Measurements from ENCODE around the gene PAX5. TPM values are rescaled to one million over a fixed set of nuclear protein-coding genes. Genes with fewer than 3 reads are reported as not detected.

The PAX5 gene
- total and polyA plus RNA-seq, 4 donors: 0.08 to 2.3 (median 0.40) TPM

DNA sequence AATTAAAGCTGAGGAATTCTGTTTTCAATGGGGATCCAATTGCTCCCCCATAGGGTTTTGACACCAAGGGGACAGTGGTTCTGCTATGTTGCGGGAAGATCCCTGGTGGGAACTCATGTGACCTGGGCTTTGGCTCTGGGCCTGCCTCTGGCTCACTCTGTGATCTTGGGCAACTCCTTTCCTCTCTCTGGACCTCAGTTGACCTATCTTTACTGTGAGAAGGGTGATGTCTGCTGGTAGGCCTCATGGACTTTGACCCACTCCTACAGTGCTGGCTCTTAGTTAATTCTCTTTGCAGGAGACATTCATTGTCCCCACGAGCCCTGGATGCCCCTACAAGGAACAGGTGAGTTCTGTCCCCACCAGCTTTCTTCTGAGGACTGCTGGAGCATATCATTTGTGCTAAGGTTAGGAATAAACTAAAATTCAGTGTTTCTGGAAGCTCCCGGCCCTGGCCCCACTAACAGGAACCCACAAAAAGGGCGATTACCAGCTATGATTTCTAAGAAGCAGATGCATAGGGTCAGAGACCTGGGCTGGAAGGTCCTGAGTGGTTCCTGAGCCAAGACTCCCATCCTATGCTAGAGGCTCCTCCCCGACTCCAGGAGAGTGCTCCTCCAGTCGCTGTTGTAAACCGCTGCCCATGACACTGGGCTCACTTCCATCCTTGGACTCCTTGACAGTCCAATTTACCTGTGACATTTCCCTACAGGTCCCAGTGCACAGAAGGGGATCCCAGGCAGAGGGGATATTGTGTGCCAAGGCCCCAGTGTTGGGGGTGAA is 218.3 kb downstream of the PAX5 start:
- 85 to 90% methylated on average over 7 of the region's 7 CpGs for WGBS, 2 donors
- H3K27me3 ChIP-seq (ENCODE audit: control insufficient read depth in 3 of 3, insufficient read depth in 3 of 3, low read length in 2 of 3): peaks cover 0 to 32% (median 12%) of the 10 kb centered on the region in 3 donors
- ATAC-seq (ENCODE audit: insufficient read depth, low FRiP score): no peak
- H3K27ac ChIP-seq (ENCODE audit: low read depth in 1 of 2, low read length in 1 of 2): no peak overlapping the region
- TF ChIP-seq, protein P1, sequence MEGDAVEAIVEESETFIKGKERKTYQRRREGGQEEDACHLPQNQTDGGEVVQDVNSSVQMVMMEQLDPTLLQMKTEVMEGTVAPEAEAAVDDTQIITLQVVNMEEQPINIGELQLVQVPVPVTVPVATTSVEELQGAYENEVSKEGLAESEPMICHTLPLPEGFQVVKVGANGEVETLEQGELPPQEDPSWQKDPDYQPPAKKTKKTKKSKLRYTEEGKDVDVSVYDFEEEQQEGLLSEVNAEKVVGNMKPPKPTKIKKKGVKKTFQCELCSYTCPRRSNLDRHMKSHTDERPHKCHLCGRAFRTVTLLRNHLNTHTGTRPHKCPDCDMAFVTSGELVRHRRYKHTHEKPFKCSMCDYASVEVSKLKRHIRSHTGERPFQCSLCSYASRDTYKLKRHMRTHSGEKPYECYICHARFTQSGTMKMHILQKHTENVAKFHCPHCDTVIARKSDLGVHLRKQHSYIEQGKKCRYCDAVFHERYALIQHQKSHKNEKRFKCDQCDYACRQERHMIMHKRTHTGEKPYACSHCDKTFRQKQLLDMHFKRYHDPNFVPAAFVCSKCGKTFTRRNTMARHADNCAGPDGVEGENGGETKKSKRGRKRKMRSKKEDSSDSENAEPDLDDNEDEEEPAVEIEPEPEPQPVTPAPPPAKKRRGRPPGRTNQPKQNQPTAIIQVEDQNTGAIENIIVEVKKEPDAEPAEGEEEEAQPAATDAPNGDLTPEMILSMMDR (IDR thresholded peaks at IDR 0.05; ENCODE audit: control extremely low read depth, extremely low read depth): no peak
- peaks cover 0 to 5% (median 0%) of the 10 kb centered on the region in 4 donors for H3K9me3 ChIP-seq (ENCODE audit: control insufficient read depth in 4 of 4, insufficient read depth in 3 of 4, low read length in 3 of 4)
- H3K9ac ChIP-seq (ENCODE audit: insufficient read depth in 1 of 2, low read length in 2 of 2): no peak overlapping the region
- no peak for DNase-seq
- H3K36me3 ChIP-seq (ENCODE audit: control insufficient read depth in 4 of 4, insufficient read depth in 4 of 4, low read length in 4 of 4): no peaks in the 10 kb centered on the region
- no peak overlapping the region for H3K4me3 ChIP-seq
- peaks cover 0 to 8% (median 2%) of the 10 kb centered on the region in 5 donors for H3K4me1 ChIP-seq (ENCODE audit: control insufficient read depth in 5 of 5, insufficient read depth in 5 of 5, low read length in 5 of 5)

DNA sequence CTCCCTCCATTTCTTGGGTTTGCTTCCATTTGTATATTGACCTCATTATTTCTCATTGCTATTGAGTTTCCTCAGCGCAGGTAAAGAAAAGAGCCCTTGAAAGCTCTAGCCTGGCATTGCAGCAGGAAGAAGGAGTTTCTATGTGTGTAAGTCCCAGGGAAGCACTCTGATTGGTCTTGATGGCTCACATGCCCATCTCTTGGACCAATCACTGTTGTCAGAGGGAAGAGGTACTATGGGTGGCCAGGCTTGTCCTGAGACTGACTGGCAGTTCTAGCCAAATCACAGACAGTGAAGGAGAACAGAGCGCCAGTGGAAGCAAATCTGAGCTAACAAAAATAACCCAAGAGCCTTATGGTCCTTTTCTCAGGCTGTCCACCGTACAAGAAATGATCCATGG is 219.0 kb downstream of the PAX5 start:
- WGBS, 2 donors: 90 to 96% methylated on average over 3 of the region's 3 CpGs
- no peak for DNase-seq
- H3K27me3 ChIP-seq (ENCODE audit: control insufficient read depth in 3 of 3, insufficient read depth in 3 of 3, low read length in 2 of 3): peaks cover 0 to 26% (median 6%) of the 10 kb centered on the region in 3 donors

DNA sequence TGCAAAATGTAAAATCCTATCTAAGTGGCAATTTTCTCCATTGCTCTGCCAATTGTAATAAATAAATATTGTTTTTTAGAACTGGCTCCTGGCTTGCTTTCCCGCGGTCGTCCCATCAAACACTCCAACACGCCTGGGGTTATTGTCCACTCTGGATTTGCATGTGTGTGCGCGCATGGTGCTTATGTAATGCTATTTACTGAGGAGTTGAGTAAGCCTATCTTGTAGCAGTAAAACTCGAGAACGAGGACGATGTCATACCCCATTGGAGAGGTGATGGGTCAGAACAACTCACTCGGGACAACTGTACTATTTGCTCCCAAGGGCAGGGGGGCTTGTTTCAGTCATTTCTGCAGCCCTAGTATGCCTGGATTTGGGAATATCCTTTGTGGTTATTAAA is 220.9 kb downstream of the PAX5 start:
- Histone ChIP-seq H3K4me1 (ENCODE audit: control insufficient read depth in 5 of 5, insufficient read depth in 5 of 5, low read length in 5 of 5) (peaks cover 0 to 1% (median 0%) of the 10 kb centered on the region in 5 donors), H3K36me3 (ENCODE audit: control insufficient read depth in 4 of 4, insufficient read depth in 4 of 4, low read length in 4 of 4) (no peaks in the 10 kb centered on the region), H3K9ac (ENCODE audit: insufficient read depth in 1 of 2, low read length in 2 of 2) (no peak overlapping the region), H3K4me3 (no peak overlapping the region), H3K9me3 (ENCODE audit: control insufficient read depth in 4 of 4, insufficient read depth in 3 of 4, low read length in 3 of 4) (peaks cover 0 to 5% (median 0%) of the 10 kb centered on the region in 4 donors), H3K27ac (ENCODE audit: low read depth in 1 of 2, low read length in 1 of 2) (no peak overlapping the region), H3K27me3 (ENCODE audit: control insufficient read depth in 3 of 3, insufficient read depth in 3 of 3, low read length in 2 of 3) (peaks cover 0 to 12% (median 3%) of the 10 kb centered on the region in 3 donors)
- TF ChIP-seq, protein P1 (IDR thresholded peaks at IDR 0.05; ENCODE audit: control extremely low read depth, extremely low read depth): no peak
- ATAC-seq (ENCODE audit: insufficient read depth, low FRiP score) (no peak), DNase-seq (no peak)
- WGBS, 2 donors: 79 to 84% methylated on average over 10 of the region's 10 CpGs

More for the DNA sequence above, 219.0 kb downstream of the PAX5 start:
- TF ChIP-seq, protein P1 (IDR thresholded peaks at IDR 0.05; ENCODE audit: control extremely low read depth, extremely low read depth): no peak
- Histone ChIP-seq H3K27ac (ENCODE audit: low read depth in 1 of 2, low read length in 1 of 2) (no peak overlapping the region), H3K4me1 (ENCODE audit: control insufficient read depth in 5 of 5, insufficient read depth in 5 of 5, low read length in 5 of 5) (peaks cover 0 to 8% (median 2%) of the 10 kb centered on the region in 5 donors), H3K36me3 (ENCODE audit: control insufficient read depth in 4 of 4, insufficient read depth in 4 of 4, low read length in 4 of 4) (no peaks in the 10 kb centered on the region), H3K9ac (ENCODE audit: insufficient read depth in 1 of 2, low read length in 2 of 2) (no peak overlapping the region), H3K9me3 (ENCODE audit: control insufficient read depth in 4 of 4, insufficient read depth in 3 of 4, low read length in 3 of 4) (peaks cover 0 to 5% (median 0%) of the 10 kb centered on the region in 4 donors), H3K4me3 (no peak overlapping the region)
- no peak for ATAC-seq (ENCODE audit: insufficient read depth, low FRiP score)
